Activated CD4-positive, alpha-beta T cell treated with anti-CD3 and anti-CD28 coated beads for 1 hour (primary cell): ENCODE results near the gene MAN1C1.

ENCODE experiments used
- DNase-seq: peaks from one replicate; pipeline ENCODE4 v3.0.0-alpha.2; 2020

MAN1C1 gene

GRCh38 chr1:25614501-25615171, 2.0 kb upstream of the MAN1C1 start:
- DNase-seq, result no peak

GRCh38 chr1:25615172-25615541, 1.4 kb upstream of the MAN1C1 start:
- DNase-seq, result no peak

GRCh38 chr1:25615563-25616094, 962 bp upstream of the MAN1C1 start:
- no peak for DNase-seq

- DNase-seq, result peak; percentile 18
These were observed 515 bp downstream of the MAN1C1 start for GRCh38 chr1:25616987-25617624.

- DNase-seq, result no peak
These were observed 1.2 kb downstream of the MAN1C1 start for GRCh38 chr1:25617625-25618432.

GRCh38 chr1:25618433-25618808, 1.8 kb downstream of the MAN1C1 start:
- DNase-seq, result no peak

GRCh38 chr1:25619101-25619890, 2.7 kb downstream of the MAN1C1 start:
- DNase-seq, result peak; percentile 52

GRCh38 chr1:25620211-25620610, 3.6 kb downstream of the MAN1C1 start:
- DNase-seq, result no peak

- DNase-seq, result no peak
These were observed 4.2 kb downstream of the MAN1C1 start for GRCh38 chr1:25620701-25621350.

- DNase-seq, result no peak
These were observed 5.3 kb downstream of the MAN1C1 start for GRCh38 chr1:25621876-25622275.

GRCh38 chr1:25622531-25622930, 5.9 kb downstream of the MAN1C1 start:
- peak; percentile 29 for DNase-seq

GRCh38 chr1:25623007-25623406, 6.4 kb downstream of the MAN1C1 start:
- no peak for DNase-seq

- no peak for DNase-seq
These were observed 7.1 kb downstream of the MAN1C1 start for GRCh38 chr1:25623731-25624130.

- no peak for DNase-seq
These were observed 7.6 kb downstream of the MAN1C1 start for GRCh38 chr1:25624156-25624555.

GRCh38 chr1:25624604-25625003, 8.0 kb downstream of the MAN1C1 start:
- no peak for DNase-seq

- no peak for DNase-seq
These were observed 9.4 kb downstream of the MAN1C1 start for GRCh38 chr1:25626018-25626417.

- no peak for DNase-seq
These were observed 12.3 kb downstream of the MAN1C1 start for GRCh38 chr1:25628741-25629421.

GRCh38 chr1:25629836-25630235, 13.2 kb downstream of the MAN1C1 start:
- no peak for DNase-seq

- DNase-seq, result no peak
These were observed 15.3 kb downstream of the MAN1C1 start for GRCh38 chr1:25631750-25632485.

- DNase-seq, result no peak
These were observed 17.5 kb downstream of the MAN1C1 start for GRCh38 chr1:25634066-25634465.

- DNase-seq, result no peak
These were observed 18.3 kb downstream of the MAN1C1 start for GRCh38 chr1:25634896-25635295.
